Left ventricle myocardium superior (tissue), 1 donor: ENCODE data around the gene SMG9. TPM values are rescaled to one million over a fixed set of nuclear protein-coding genes. Genes with fewer than 3 reads are reported as not detected.

Experiments used
- ATAC-seq: fragments of 200-7000 bp; cut with Tn5 transposase; one replicate; pipeline ENCODE4 v1.9.1; 2020; ENCODE audit warnings: mild to moderate bottlenecking, moderate library complexity
- DNase-seq: peaks from one replicate; pipeline ENCODE4 v3.0.0-alpha.2; 2020
- intact Hi-C: fragments of 100-400 bp; cut with micrococcal nuclease; formaldehyde crosslinking; loops from one replicate; pipeline ENCODE4 v1.11.0; 2022
- total RNA-seq: library from RNA; stranded (reverse); fragmentation: NEBNext Ultra II Directional; extraction: Animal tissue kit (Norgen Biotek cat#: 25700); gene quantifications from one replicate; pipeline ENCODE4 v1.2.1, GENCODE V29; 2021
- donor health status: DM: no; HTN: yes; CAD: no; lungs with severe emphysema.

SMG9 gene
- total RNA-seq, 1 donor from 2014 or later: 17.9 TPM

- intact Hi-C loops: no loop called here
- no peak for DNase-seq
- ATAC-seq: no peak
Observed at GRCh38 chr19:43735013-43735412, 19.7 kb downstream of the SMG9 start.

- DNase-seq: no peak
- ATAC-seq: no peak
- intact Hi-C loops: no loop called here
Observed at GRCh38 chr19:43731846-43732245, 22.9 kb downstream of the SMG9 start.

DNA sequence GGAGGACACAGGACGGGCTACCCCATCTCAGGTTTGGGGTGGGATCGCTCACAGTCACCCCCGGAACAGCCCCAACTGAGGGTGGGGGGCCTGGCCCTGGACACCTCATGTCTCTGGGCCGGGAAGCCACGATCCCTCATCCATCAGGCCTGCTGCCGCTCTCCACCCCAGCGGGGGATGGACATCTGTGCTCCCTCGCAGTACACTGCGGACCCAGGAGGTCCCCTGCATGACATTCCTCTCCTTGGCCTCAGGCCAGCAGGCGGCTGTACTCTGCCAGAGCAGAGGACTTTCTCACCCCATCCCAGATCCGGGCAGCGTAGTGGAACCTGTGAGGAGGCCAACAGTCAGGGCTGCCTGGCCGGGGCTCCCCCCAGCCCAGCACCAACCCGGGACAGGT is 23.4 kb downstream of the SMG9 start:
- ATAC-seq (no peak), DNase-seq (no peak)
- intact Hi-C loops: no loop called here

DNA sequence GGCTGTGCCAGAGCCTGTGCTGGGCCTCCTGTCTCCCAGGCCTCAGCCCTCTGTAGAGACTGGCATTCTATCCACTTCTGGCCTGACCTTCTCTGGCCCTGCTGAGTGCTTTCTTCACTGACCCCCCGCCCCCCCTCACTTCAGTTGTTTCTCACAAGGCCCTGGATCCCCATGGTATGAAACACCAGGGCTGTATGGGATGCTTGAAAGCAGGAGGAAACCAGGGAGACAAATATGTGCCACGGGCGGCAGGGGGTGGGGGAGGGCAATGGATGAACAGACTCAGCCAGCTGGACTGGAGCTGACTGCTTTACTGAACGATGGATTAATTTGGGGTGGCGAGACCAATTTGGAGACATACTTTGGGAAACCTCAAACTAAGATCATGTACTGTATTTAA is 24.8 kb downstream of the SMG9 start:
- no peak for ATAC-seq
- no peak for DNase-seq
- intact Hi-C loops: no loop called here

- ATAC-seq (peak; percentile 12), DNase-seq (no peak)
- intact Hi-C loops: no loop called here
Observed at GRCh38 chr19:43727593-43727853, 27.2 kb downstream of the SMG9 start.

DNA sequence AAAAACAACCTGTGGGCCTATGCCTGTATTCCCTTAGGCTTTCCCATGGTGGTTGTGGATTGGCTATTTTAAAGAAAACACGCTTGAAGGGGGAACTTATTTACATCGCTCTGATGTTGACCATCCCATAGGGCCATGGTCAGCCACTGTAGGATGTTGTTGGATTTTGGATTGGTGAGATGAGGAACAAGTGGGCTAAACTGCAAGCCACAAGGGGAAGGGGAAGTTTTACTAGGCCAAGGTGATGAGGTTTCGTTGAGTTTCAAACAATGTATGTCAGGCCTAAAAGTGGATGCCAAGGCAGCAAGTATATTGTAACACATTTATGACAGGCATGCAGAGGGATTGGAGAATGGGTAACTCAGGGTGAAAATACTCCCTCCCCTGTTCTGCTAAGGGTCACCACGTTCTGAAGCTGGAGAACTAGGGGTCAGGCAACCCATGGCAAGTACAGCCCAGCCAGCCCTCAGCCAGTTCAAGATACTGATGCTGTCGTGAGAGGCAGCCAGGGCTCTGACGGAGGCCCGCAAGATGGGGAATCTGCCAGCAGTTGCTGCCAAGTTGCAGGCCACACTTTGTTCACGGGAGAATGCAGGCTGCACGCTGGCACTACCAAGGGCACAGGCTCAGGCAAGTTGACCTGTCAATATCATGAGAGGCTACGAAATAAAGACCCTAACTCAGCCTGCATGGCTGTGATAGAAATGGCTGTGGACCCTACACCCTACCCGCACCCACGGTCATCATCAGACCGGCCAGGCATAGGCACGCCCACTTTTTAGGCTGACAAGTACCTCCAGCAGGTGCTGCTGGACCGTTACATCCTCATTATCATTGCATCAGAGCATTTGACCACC is 27.8 kb downstream of the SMG9 start:
- peak; percentile 87 for ATAC-seq

DNA sequence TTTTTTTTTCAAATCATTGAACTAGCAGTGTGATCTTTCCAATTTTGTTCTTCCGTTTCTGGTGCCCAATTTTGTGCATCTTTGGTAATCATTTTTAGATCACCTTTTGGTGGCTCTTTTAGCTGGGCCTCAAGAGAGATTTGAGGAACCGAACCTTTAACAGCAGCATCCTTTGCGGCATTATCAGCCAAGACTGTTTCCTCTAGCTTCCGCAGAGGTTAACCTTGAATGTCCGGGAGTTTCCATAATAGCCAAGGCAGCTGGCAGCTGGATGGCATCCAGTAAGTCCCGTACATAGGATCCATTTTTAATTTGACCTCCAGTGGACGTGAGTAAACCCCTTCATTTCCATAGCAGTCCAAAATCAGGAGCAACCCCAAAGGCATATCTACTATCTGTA is 29.3 kb downstream of the SMG9 start:
- ATAC-seq (peak; percentile 42), DNase-seq (no peak)
- intact Hi-C loops: no loop called here

More for the DNA sequence above, 27.8 kb downstream of the SMG9 start:
- DNase-seq: peak; percentile 67
- intact Hi-C loops: no loop called here

DNA sequence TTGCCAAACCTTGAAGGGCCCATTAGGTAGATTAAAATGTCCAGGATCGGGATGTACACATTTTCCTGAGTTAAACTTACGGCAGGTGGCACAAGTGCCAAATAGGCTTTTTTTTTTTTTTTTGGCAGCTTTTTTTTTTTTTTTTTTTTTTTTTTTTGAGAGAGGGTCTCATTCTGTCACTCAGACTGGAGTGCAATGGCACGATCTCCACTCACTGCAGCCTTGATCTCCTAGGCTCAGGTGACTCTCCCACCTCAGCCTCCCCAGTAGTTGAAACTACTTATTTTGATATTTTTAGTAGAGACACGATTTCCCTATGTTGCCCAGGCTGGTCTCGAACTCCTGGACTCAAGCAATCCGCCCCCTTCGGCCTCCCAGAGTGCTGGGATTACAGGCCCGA is 29.9 kb downstream of the SMG9 start:
- no peak for ATAC-seq
- intact Hi-C loops: no loop called here
- DNase-seq: no peak

GRCh38 chr19:43723588-43723987 is 31.2 kb downstream of the SMG9 start:
- ATAC-seq (no peak), DNase-seq (no peak)
- intact Hi-C loops: no loop called here

DNA sequence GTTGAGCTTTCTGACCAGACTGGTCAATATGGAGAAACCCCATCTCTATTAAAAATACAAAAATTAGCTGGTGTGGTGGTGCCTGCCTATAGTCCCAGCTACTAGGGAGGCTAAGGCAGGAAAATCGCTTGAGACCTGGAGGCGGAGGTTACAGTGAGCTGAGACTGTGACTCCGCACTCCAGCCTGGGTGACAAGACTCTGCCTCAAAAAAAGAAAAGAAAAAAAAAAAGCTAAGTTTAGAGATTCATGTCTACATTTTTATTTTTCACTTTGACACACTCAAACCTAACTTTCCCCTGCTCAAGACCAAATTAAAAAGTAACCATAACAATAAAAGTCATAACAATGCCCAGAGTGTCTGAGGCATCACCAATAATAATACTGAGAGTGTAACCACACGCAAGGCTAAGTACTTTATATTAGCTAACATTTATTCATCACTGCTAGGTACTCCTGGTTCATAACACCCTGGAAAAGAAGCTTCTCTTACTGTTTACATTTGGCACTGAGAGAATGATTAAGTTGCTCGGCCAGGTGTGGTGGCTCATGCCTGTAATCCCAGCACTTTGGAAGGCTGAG is 33.2 kb downstream of the SMG9 start:
- intact Hi-C loops: no loop called here
- ATAC-seq (no peak), DNase-seq (no peak)

DNA sequence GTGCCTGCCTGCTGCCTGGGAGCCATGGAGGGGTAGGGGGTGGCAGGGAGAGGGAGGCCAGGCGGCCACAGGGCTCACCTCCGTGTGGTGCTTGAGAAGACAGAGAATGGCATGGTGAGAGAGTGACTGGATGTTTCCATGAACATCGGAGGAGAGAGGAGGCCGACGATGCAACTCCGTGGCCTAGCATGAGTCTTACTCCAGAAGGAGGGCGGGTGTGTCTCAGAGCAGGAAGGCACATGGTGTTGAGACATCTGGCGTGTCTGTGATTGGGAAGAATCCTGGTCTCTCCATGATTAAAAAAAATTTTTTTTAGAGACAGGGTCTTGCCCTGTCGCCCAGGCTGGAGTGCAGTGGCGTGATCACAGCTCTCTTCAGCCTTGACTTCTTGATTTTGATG is 33.8 kb downstream of the SMG9 start:
- DNase-seq (no peak), ATAC-seq (no peak)
- intact Hi-C loops: no loop called here

GRCh38 chr19:43719918-43720317 is 34.8 kb downstream of the SMG9 start:
- DNase-seq: no peak
- intact Hi-C loops: no loop called here

GRCh38 chr19:43719378-43719868 is 35.3 kb downstream of the SMG9 start:
- no peak for ATAC-seq
- no peak for DNase-seq
- intact Hi-C loops: no loop called here

More at GRCh38 chr19:43719918-43720317, 34.8 kb downstream of the SMG9 start:
- ATAC-seq: no peak

- intact Hi-C loops: no loop called here
- no peak for DNase-seq
- ATAC-seq: no peak
Observed at GRCh38 chr19:43718627-43719377, 36.0 kb downstream of the SMG9 start.

DNA sequence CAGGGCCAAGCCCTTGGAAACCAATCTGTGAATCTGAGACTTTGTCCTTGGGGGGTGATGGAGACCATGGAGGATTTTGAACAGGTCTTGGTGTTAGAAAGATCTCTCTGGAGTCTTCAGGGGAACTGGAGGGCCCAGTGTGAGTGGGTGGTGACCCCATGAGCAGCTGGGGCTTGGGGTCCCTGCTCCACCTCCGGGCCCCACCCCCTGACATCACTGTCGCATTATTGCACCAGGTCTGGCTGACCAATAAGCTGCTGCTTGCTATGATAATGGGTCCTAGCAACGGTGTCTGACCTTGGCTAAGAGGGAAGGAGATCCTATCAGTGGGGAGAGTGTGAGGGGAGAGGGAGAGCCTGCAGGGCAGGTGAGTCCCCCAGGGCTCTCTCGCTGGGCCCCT is 39.0 kb downstream of the SMG9 start, which contains the start of gene IRGC:
Gene IRGC, plus strand, starts transcription at position 301 of the 400 bp plus-strand sequence. CDS start 2,483 bp downstream, outside the sequence.
- intact Hi-C loops: no loop called here
- no peak for DNase-seq
- no peak for ATAC-seq

- intact Hi-C loops: no loop called here
- DNase-seq: no peak
- no peak for ATAC-seq
Observed at GRCh38 chr19:43713208-43713607, 41.6 kb downstream of the SMG9 start.

DNA sequence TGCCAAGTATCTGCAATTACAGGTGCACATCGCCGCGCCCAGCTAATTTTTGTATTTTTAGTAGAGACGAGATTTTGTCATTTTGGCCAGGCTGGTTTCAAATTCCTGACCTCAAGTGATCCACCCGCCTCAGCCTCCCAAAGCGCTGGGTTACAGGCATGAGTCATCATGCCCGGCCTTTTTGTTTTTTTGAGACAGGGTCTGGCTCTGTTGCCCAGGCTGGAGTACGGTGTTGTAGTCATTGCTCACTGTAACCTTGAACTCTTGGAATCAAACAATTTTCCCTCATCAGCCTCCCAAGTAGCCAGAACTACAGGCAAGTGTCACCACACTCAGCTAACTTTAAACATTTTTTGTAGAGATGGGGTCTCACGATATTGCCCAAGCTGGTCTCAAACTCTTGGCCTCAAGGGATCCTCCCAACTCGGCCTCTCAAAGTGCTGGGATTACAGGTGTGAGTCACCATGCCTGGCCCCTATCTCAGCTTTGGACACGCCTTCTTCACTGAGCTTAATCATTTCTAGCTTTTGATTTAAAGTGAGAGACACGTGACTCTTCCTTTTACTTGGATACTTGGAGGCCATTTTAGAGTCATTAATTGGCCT is 42.9 kb downstream of the SMG9 start:
- intact Hi-C loops: no loop called here
- no peak for ATAC-seq

DNA sequence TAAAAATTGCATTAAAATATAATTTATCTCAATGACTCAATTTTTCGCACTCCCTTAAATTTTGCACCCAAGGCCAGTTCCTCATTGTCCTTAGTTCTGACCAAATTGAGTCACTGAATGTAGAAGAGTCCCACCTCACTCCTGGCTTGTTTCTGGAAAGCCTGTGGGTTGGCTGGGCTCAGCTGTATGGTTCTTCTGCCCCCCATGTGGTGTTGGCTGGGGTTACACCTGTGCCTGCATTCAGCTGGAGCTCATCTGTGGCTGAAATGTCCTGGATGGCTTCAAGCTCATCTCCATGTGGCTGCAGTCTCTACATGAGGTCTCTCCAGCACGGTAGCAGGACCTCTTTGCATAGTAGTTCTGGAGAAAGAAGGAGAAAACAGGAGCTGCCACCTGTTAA is 46.0 kb downstream of the SMG9 start:
- ATAC-seq: no peak
- intact Hi-C loops: no loop called here
- no peak for DNase-seq

More for the DNA sequence above, 42.9 kb downstream of the SMG9 start:
- no peak for DNase-seq

DNA sequence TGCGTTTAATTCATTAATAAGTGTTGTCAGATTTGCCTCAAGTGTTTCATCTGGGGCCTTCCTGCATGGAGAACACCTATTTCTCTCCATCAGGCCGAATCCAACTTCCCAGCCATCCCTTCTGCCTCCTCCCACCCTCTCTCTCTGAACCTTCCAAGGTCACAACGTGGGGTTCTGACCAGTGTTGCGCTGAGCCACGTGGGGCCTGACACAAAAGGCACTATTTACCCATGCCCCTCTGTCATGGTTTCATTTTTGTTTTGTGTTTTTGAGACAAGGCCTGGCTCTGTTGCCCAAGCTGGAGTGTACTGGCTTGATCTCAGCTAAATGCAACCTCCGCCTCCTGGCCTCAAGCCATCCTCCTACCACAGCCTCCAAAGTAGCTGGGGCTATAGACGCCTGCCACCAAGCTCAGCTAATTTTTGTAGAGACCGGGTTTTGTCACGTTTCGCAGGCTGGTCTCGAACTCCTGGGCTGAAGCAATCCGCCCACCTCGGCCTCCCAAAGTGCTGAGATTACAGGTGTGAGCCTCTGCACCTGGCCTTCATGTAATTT is 47.5 kb downstream of the SMG9 start:
- intact Hi-C loops: no loop called here
- DNase-seq: no peak
- no peak for ATAC-seq
